Measurements from ENCODE around the gene VRTN. TPM values are rescaled to one million over a fixed set of nuclear protein-coding genes. Genes with fewer than 3 reads are reported as not detected.
A peak's percentile ranks its signal among the peaks of the same experiment; 100 is the strongest.

The VRTN gene
- total RNA-seq, 1 donor from 2014 or later, result not detected

GRCh38 chr14:74395094-74395493, 46.8 kb downstream of the VRTN start:
- DNase-seq, result no peak

- DNase-seq, result peak; percentile 3
These were observed 51.9 kb downstream of the VRTN start for GRCh38 chr14:74400031-74400685.

GRCh38 chr14:74400919-74401503, 52.7 kb downstream of the VRTN start:
- DNase-seq, result no peak

- peak; percentile 67 for DNase-seq
These were observed 53.4 kb downstream of the VRTN start for GRCh38 chr14:74401504-74402241.

- DNase-seq, result no peak
These were observed 54.4 kb downstream of the VRTN start for GRCh38 chr14:74402401-74403251.

GRCh38 chr14:74403619-74404417, 55.5 kb downstream of the VRTN start:
- DNase-seq, result no peak

GRCh38 chr14:74404435-74404834, 56.2 kb downstream of the VRTN start:
- DNase-seq, result no peak

GRCh38 chr14:74405663-74406062, 57.4 kb downstream of the VRTN start:
- no peak for DNase-seq

GRCh38 chr14:74407021-74407800, 58.9 kb downstream of the VRTN start:
- DNase-seq, result no peak

- no peak for DNase-seq
These were observed 59.5 kb downstream of the VRTN start for GRCh38 chr14:74407801-74408154.

GRCh38 chr14:74408870-74409269, 60.6 kb downstream of the VRTN start:
- DNase-seq, result no peak

GRCh38 chr14:74409441-74409840, 61.2 kb downstream of the VRTN start:
- no peak for DNase-seq

Other genes with a start within 250 kb of the VRTN start
- gene VSX2, start 109.0 kb upstream of the VRTN start, total RNA-seq, result not detected
- 29.0 TPM for gene ABCD4, start 45.5 kb upstream of the VRTN start, total RNA-seq
- gene SYNDIG1L, start 77.7 kb downstream of the VRTN start, total RNA-seq, result not detected
- gene NPC2, start 144.8 kb downstream of the VRTN start, total RNA-seq, result 67.7 TPM
- gene ISCA2, start 145.3 kb downstream of the VRTN start, total RNA-seq, result 14.8 TPM